K562 (cell line): ENCODE measurements around the gene NEMP2. TPM values are rescaled to one million over a fixed set of nuclear protein-coding genes. Genes with fewer than 3 reads are reported as not detected.

Source experiments
- ATAC-seq: fragments of 200-7000 bp; cut with Tn5 transposase; 3 replicates; pipeline ENCODE4 v1.9.1; 2020; ENCODE audit warnings: moderate library complexity
- BruUV-seq: library from RNA; stranded (reverse); fragments of 400-500 nt; replicated peaks from 2 replicates; lab custom pipeline; 2021; lab: Mats Ljungman, UMichigan
- CTCF ChIA-PET: fragments of 300-600 bp; formaldehyde crosslinking; extraction: SDS; loops from one replicate; lab custom pipeline; 2021; ENCODE audit warnings: low intra/inter-chr PET ratio; lab: Yijun Ruan, JAX
- POLR2A ChIA-PET: fragments of 300-600, 350-650 bp; sonication (Branson Sonifier 250); formaldehyde crosslinking; extraction: SDS; loops from one replicate; lab custom pipeline; 2021; ENCODE audit warnings: antibody characterized with exemption, inconsistent platforms; lab: Yijun Ruan, JAX
- DNase-seq, 4 experiments: peaks; one replicate each; pipeline versions ENCODE4 v3.0.0 to v3.0.0-alpha.2; 2011 to 2018; ENCODE audit warnings: low spot score in 3 of 4, mixed read lengths in 3 of 4; ENCODE audit errors: extremely low read depth in 1 of 4
- FAIRE-seq: peaks from 2 replicates; lab custom pipeline; 2011; peaks lifted over from hg19 to GRCh38; lab: Jason Lieb, UNC
- H2AFZ ChIP-seq: 2 replicates; pipeline ENCODE4 v1.6.0; 2011; ENCODE audit warnings: low read depth, low read length, control low read depth, inconsistent platforms
- H3K27ac ChIP-seq: fragments of 200-600 bp; 3 replicates; pipeline ENCODE4 v1.8.0; 2011; ENCODE audit warnings: low read depth, mild to moderate bottlenecking, control low read depth, inconsistent platforms, low read length, moderate library complexity, mixed read lengths; ENCODE audit errors: extremely low read depth
- H3K27me3 ChIP-seq, 2 experiments: fragments of 300-600 bp in 1 of 2; 2 replicates in 1 of 2; 3 replicates in 1 of 2; pipeline versions ENCODE4 v1.6.0 to v1.8.0; 2011; ENCODE audit warnings: inconsistent platforms in 2 of 2, low read length in 2 of 2, mild to moderate bottlenecking in 1 of 2, mixed read lengths in 1 of 2, moderate library complexity in 1 of 2; ENCODE audit not compliant: control insufficient read depth in 2 of 2, insufficient read depth in 2 of 2
- H3K36me3 ChIP-seq: fragments of 300-600 bp; 3 replicates; pipeline ENCODE4 v1.8.0; 2011; ENCODE audit warnings: mild to moderate bottlenecking, low read length, inconsistent platforms; ENCODE audit not compliant: control insufficient read depth, insufficient read depth
- H3K4me1 ChIP-seq, 2 experiments: fragments of 200-600 bp in 1 of 2; replicated peaks in 1 of 2; 2 replicates in 1 of 2; 3 replicates in 1 of 2; pipeline versions ENCODE4 v1.5.1 to v1.8.0; 2011; ENCODE audit warnings: inconsistent platforms in 2 of 2, low read length in 2 of 2, mild to moderate bottlenecking in 1 of 2, mixed read lengths in 1 of 2, moderate library complexity in 1 of 2; ENCODE audit not compliant: control insufficient read depth in 2 of 2, insufficient read depth in 2 of 2
- H3K4me2 ChIP-seq: 2 replicates; pipeline ENCODE4 v1.6.1; 2011; ENCODE audit warnings: low read length, control low read depth, inconsistent platforms, mixed read lengths; ENCODE audit not compliant: insufficient read depth
- H3K4me3 ChIP-seq: fragments of 200-600 bp; sonication (generic), shearing (Covaris generic); 2 replicates; pipeline ENCODE4 v1.5.1; 2016; ENCODE audit warnings: control low read depth, inconsistent platforms
- H3K79me2 ChIP-seq: fragments of 200-600 bp; 3 replicates; pipeline ENCODE4 v1.8.0; 2011; ENCODE audit warnings: low read length, inconsistent platforms; ENCODE audit not compliant: control insufficient read depth, insufficient read depth
- H3K9ac ChIP-seq, 2 experiments: 2 replicates each; pipeline versions ENCODE4 v1.6.0 to v1.6.1; 2011; ENCODE audit warnings: low read depth in 2 of 2, low read length in 2 of 2, control low read depth in 1 of 2, inconsistent platforms in 1 of 2, mild to moderate bottlenecking in 1 of 2, mixed read lengths in 1 of 2; ENCODE audit not compliant: insufficient read depth in 1 of 2
- H3K9me1 ChIP-seq: one replicate; pipeline ENCODE4 v1.6.0; 2011; ENCODE audit warnings: inconsistent platforms, mild to moderate bottlenecking, low read length, moderate library complexity; ENCODE audit not compliant: control insufficient read depth, insufficient read depth
- H3K9me3 ChIP-seq: replicated peaks from 2 replicates; pipeline ENCODE4 v1.5.1; 2011; ENCODE audit warnings: low read depth, low read length, inconsistent platforms; ENCODE audit not compliant: control insufficient read depth, insufficient read depth
- H4K20me1 ChIP-seq: replicated peaks from 2 replicates; pipeline ENCODE4 v1.6.1; 2011; ENCODE audit warnings: low read length, inconsistent platforms, mixed read lengths; ENCODE audit not compliant: control insufficient read depth, insufficient read depth
- CBFA2T2 ChIP-seq: fragments of 450-650 bp; conservative IDR thresholded peaks from 2 replicates; pipeline ENCODE4 v1.6.1; 2017; ENCODE audit warnings: mild to moderate bottlenecking
- CCNT2 ChIP-seq: IDR thresholded peaks from 2 replicates; pipeline ENCODE4 v1.6.1; 2011; ENCODE audit warnings: borderline replicate concordance, low read depth, mild to moderate bottlenecking, moderate library complexity, mixed read lengths, low read length; ENCODE audit not compliant: insufficient read length; ENCODE audit errors: extremely low read depth
- CSDE1 ChIP-seq, 2 experiments: fragments of 450-650 bp; IDR thresholded peaks; 2 replicates each; pipeline ENCODE4 v1.6.1; 2016; ENCODE audit warnings: mild to moderate bottlenecking in 1 of 2
- EHMT2 ChIP-seq: fragments of 450-650 bp; IDR thresholded peaks from 2 replicates; pipeline ENCODE4 v1.6.1; 2018; ENCODE audit warnings: antibody characterized with exemption
- FOXJ2 ChIP-seq: fragments of 200-800 bp; sonication (Bioruptor generic); IDR thresholded peaks from 2 replicates; pipeline ENCODE4 v1.6.1; 2016; ENCODE audit warnings: missing genetic modification characterization, missing compliant biosample characterization
- PTTG1 ChIP-seq: fragments of 450-650 bp; IDR thresholded peaks from 2 replicates; pipeline ENCODE4 v1.6.1; 2016; ENCODE audit warnings: low read depth, mild to moderate bottlenecking, missing genetic modification characterization, missing compliant biosample characterization
- SAP30 ChIP-seq: fragments of 200-600 bp; sonication (generic); IDR thresholded peaks from 2 replicates; pipeline ENCODE4 v1.6.1; 2012; ENCODE audit warnings: borderline replicate concordance, low read depth, mild to moderate bottlenecking, moderate library complexity, low read length, control low read depth, inconsistent platforms; ENCODE audit not compliant: insufficient read depth, poor library complexity, severe bottlenecking
- TARDBP ChIP-seq: fragments of 450-650 bp; IDR thresholded peaks from 2 replicates; pipeline ENCODE4 v1.6.1; 2016
- TFAM ChIP-seq: fragments of 250-450 bp; sonication (Bioruptor Pico); conservative IDR thresholded peaks from 2 replicates; pipeline ENCODE4 v1.5.0; 2021; ENCODE audit warnings: mild to moderate bottlenecking, moderate library complexity
- THRAP3 ChIP-seq: fragments of 450-650 bp; IDR thresholded peaks from 2 replicates; pipeline ENCODE4 v1.6.1; 2016; ENCODE audit warnings: mild to moderate bottlenecking, inconsistent platforms, borderline replicate concordance
- ZBTB8A ChIP-seq: fragments of 450-650 bp; IDR thresholded peaks from 2 replicates; pipeline ENCODE4 v1.6.1; 2018; ENCODE audit warnings: mild to moderate bottlenecking, moderate library complexity; ENCODE audit not compliant: partially characterized antibody
- ZNF354B ChIP-seq: fragments of 250-450 bp; sonication (Bioruptor Pico); IDR thresholded peaks from 2 replicates; pipeline ENCODE4 v1.4.0; 2020
- ZNF655 ChIP-seq: fragments of 250-450 bp; sonication (Bioruptor Pico); IDR thresholded peaks from 2 replicates; pipeline ENCODE4 v1.5.0; 2021
- WGBS: fragments of 100-300 bp; shearing (Covaris generic); methylation state at CpG from one replicate; pipeline ENCODE4 v1.1.6; 2016; ENCODE audit warnings: low coverage, mixed read lengths; ENCODE audit not compliant: insufficient coverage; ENCODE audit errors: missing lambda C conversion rate; 5-methylcytosine and 5-hydroxymethylcytosine counted together
- in situ Hi-C: fragments of 300-500 bp; cut with MboI; formaldehyde crosslinking; loops from 4 replicates; pipeline ENCODE4 v1.15.0; 2018; ENCODE audit warnings: inconsistent platforms, mixed read lengths
- intact Hi-C: fragments of 100-400 bp; cut with micrococcal nuclease; formaldehyde crosslinking; loops from 2 replicates; pipeline ENCODE4 v1.14.2; 2022
- polyA plus RNA-seq, 8 experiments: library from polyadenylated mRNA; depleted of rRNA in 4 of 8; stranded (reverse) in 5 of 8; unstranded in 3 of 8; fragments of >200 nt; fragmentation: Nextera tagmentation in 2 of 8; fragmentation: Illumina TruSeq in 1 of 8; extraction: Ambion mirVana in 2 of 8; extraction: Trizol in 1 of 8; gene quantifications; 2 replicates each; pipeline versions ENCODE4 v1.2.1 to v1.2.3, GENCODE V29; 2011 to 2014; ENCODE audit warnings: inconsistent platforms in 1 of 8, missing spikeins in 1 of 8
- total RNA-seq, 7 experiments: library from RNA; depleted of rRNA in 6 of 7; stranded (reverse); fragments of >200 nt in 6 of 7; fragmentation: Illumina TruSeq in 2 of 7; extraction: Trizol in 2 of 7; gene quantifications; 2 replicates each; pipeline versions ENCODE4 v1.2.1 to v1.2.3, GENCODE V29; 2011 to 2021; ENCODE audit warnings: low replicate concordance in 1 of 7
- TF ChIP-seq, protein P1 (sequence below): fragments of 450-650 bp; formaldehyde crosslinking; IDR thresholded peaks from 2 replicates; pipeline ENCODE4 v1.4.0; 2020; ENCODE audit warnings: mild to moderate bottlenecking

NEMP2 gene
- total and polyA plus RNA-seq, 9 of the 15 experiments (the other 6 are each of a cell fraction or from before 2014, with no cell fraction given): 0.32 to 3.0 (median 1.7) TPM

DNA sequence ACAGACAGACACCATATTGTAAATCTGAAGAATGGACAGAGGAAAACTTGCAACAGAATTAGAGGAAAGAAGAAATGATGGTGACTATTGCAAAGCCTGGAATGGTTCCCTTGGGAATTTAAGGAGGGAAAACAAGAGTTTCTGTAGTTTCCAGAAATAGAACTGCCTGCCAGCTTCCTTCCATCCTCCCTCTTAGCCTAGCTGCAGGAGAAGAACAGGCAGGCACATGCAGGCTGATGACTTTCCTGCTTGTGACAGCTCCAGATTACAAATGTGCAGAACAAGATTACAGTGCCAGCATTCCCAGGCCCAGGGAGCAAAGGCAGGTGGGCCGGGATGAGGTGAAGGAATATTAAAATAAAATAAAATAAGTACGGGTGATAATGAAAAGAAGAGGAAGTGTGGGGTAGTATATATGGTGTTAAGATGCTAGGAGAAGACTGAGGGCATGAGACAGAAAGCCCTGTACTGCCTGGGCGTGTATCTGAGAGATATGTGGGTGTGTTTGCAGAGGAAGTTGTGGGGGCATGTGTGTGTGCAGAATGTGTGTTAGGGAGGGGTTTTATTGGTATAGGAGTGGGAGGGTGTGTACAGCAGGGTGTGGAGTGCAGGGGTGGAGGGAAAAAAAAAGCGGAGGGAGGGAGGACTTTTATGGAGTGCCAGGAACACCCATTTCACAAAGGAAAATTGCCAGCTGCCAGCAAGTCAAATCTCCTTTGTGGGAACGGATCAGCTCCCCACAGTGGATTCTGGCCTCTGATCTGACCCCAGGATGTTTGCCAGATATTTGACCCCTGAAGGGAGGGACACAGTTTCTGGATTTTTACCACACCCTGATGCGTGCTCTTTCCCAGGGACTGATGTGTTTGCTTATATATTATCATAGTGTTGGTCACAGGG lies 43.9 kb upstream of the NEMP2 start (continued):
- TF ChIP-seq CBFA2T2: peak; percentile 54
- TF ChIP-seq ZNF354B: no peak
- TF ChIP-seq, protein P1, sequence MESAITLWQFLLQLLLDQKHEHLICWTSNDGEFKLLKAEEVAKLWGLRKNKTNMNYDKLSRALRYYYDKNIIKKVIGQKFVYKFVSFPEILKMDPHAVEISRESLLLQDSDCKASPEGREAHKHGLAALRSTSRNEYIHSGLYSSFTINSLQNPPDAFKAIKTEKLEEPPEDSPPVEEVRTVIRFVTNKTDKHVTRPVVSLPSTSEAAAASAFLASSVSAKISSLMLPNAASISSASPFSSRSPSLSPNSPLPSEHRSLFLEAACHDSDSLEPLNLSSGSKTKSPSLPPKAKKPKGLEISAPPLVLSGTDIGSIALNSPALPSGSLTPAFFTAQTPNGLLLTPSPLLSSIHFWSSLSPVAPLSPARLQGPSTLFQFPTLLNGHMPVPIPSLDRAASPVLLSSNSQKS: no peak
- no peak for TF ChIP-seq CCNT2

- peak; percentile 19 for FAIRE-seq
- no peaks in the 10 kb centered on the region for H3K27me3 ChIP-seq
- H3K4me3 ChIP-seq: no peak overlapping the region
- in situ Hi-C loops: no loop called here
- H3K4me2 ChIP-seq: no peak overlapping the region
- POLR2A ChIA-PET: no interaction called here
- CTCF ChIA-PET: no interaction called here
- intact Hi-C loops: no loop called here
- BruUV-seq: no TSS peak
- no peaks in the 10 kb centered on the region for H3K9me1 ChIP-seq
- DNase-seq: no peak
- no peaks in the 10 kb centered on the region for H3K79me2 ChIP-seq
- no peaks in the 10 kb centered on the region for H3K36me3 ChIP-seq
- no peaks in the 10 kb centered on the region for H3K9me3 ChIP-seq
- WGBS: 65% methylated on average over 6 of the region's 6 CpGs
- no peak for ATAC-seq
- 0 out of 2 replicates have a peak overlapping the region, but pooled peaks have one; percentile 51 for H2AFZ ChIP-seq
- H3K27ac ChIP-seq: no peak overlapping the region
- no peaks in the 10 kb centered on the region for H4K20me1 ChIP-seq
- H3K4me1 ChIP-seq: peaks cover 0 to 38% of the 10 kb centered on the region in 2 experiments; a peak in 3 of 5 replicates
- no peak overlapping the region for H3K9ac ChIP-seq
- no peak for TF ChIP-seq ZNF655
- TF ChIP-seq SAP30: no peak
- TF ChIP-seq CSDE1 (IDR thresholded peaks at IDR 0.05): no peak
- TF ChIP-seq EHMT2: no peak
- no peak for TF ChIP-seq ZBTB8A
- TF ChIP-seq TARDBP: no peak
- TF ChIP-seq PTTG1 (tag): no peak
- no peak for TF ChIP-seq THRAP3
- TF ChIP-seq TFAM (CRISPR knock-in tag): no peak
- no peak for TF ChIP-seq FOXJ2 (tag)
These were observed 42.1 kb upstream of the NEMP2 start for GRCh38 chr2:190576573-190576972.
